Hepatocyte (in vitro differentiated cells): ENCODE data around the gene TIAM1. TPM values are rescaled to one million over a fixed set of nuclear protein-coding genes. Genes with fewer than 3 reads are reported as not detected.

Experiments used
- DNase-seq: peaks from one replicate; pipeline ENCODE4 v3.0.0-alpha.2; 2016; ENCODE audit warnings: low spot score
- H2AFZ ChIP-seq: fragments of 200-600 bp; sonication (generic); 2 replicates; pipeline ENCODE4 v1.6.0; 2016; ENCODE audit warnings: antibody characterized with exemption, mild to moderate bottlenecking
- H3K27ac ChIP-seq: fragments of 200-600 bp; sonication (generic); 2 replicates; pipeline ENCODE4 v1.5.1; 2016; ENCODE audit warnings: mild to moderate bottlenecking
- H3K27me3 ChIP-seq: fragments of 200-600 bp; sonication (generic); 2 replicates; pipeline ENCODE4 v1.6.1; 2016
- H3K36me3 ChIP-seq: fragments of 200-600 bp; sonication (generic); replicated peaks from 2 replicates; pipeline ENCODE4 v1.5.1; 2016; ENCODE audit warnings: low read depth; ENCODE audit not compliant: insufficient read depth
- H3K4me1 ChIP-seq: fragments of 200-600 bp; sonication (generic); 2 replicates; pipeline ENCODE4 v1.5.1; 2016; ENCODE audit warnings: mild to moderate bottlenecking, moderate library complexity; ENCODE audit not compliant: insufficient read depth
- H3K4me2 ChIP-seq: fragments of 200-600 bp; sonication (generic); 2 replicates; pipeline ENCODE4 v1.6.0; 2016
- H3K4me3 ChIP-seq: fragments of 200-600 bp; sonication (generic); 2 replicates; pipeline ENCODE4 v1.5.1; 2016; ENCODE audit warnings: mild to moderate bottlenecking
- H3K79me2 ChIP-seq: fragments of 200-600 bp; sonication (generic); 2 replicates; pipeline ENCODE4 v1.6.0; 2017; ENCODE audit warnings: mild to moderate bottlenecking
- H3K9me2 ChIP-seq: fragments of 200-600 bp; sonication (generic); replicated peaks from 2 replicates; pipeline ENCODE4 v1.6.0; 2017; ENCODE audit warnings: mild to moderate bottlenecking; ENCODE audit not compliant: insufficient read depth
- H3K9me3 ChIP-seq: fragments of 200-600 bp; sonication (generic); 2 replicates; pipeline ENCODE4 v1.5.1; 2016; ENCODE audit warnings: low read depth, mild to moderate bottlenecking
- H4K20me1 ChIP-seq: fragments of 200-600 bp; sonication (generic); 2 replicates; pipeline ENCODE4 v1.6.0; 2016; ENCODE audit warnings: mild to moderate bottlenecking; ENCODE audit not compliant: insufficient read depth, poor library complexity, severe bottlenecking
- EZH2 ChIP-seq: fragments of 200-600 bp; sonication (generic); IDR thresholded peaks from 2 replicates; pipeline ENCODE4 v1.6.1; 2016; ENCODE audit warnings: antibody characterized with exemption, mild to moderate bottlenecking, borderline replicate concordance
- EZH2phosphoT487 ChIP-seq: fragments of 200-600 bp; sonication (generic); IDR thresholded peaks from one replicate; pipeline ENCODE4 v1.6.1; 2018; ENCODE audit warnings: antibody characterized with exemption, mild to moderate bottlenecking, low read depth, moderate library complexity; ENCODE audit not compliant: unreplicated experiment, severe bottlenecking
- WGBS: methylation state at CpG from one replicate; pipeline ENCODE4 v1.1.6; 2016; ENCODE audit warnings: low lambda C conversion rate; ENCODE audit errors: missing lambda C conversion rate; 5-methylcytosine and 5-hydroxymethylcytosine counted together
- polyA plus RNA-seq: library from polyadenylated mRNA; unstranded; fragments of >200 nt; fragmentation: Nextera tagmentation; extraction: Ambion mirVana; gene quantifications from 2 replicates; pipeline ENCODE4 v1.2.1, GENCODE V29; 2016
- total RNA-seq: library from RNA; depleted of rRNA; stranded (reverse); fragments of >200 nt; gene quantifications from 2 replicates; pipeline ENCODE4 v1.2.3, GENCODE V29; 2014
- TF ChIP-seq, protein P1 (sequence below): fragments of 200-600 bp; sonication (generic); IDR thresholded peaks from 2 replicates; pipeline ENCODE4 v1.5.1; 2016; ENCODE audit warnings: antibody characterized with exemption, mild to moderate bottlenecking; ENCODE audit not compliant: poor library complexity

TIAM1 gene
- total and polyA plus RNA-seq, 2 experiments from 2014 or later, result 8.8 TPM

DNA sequence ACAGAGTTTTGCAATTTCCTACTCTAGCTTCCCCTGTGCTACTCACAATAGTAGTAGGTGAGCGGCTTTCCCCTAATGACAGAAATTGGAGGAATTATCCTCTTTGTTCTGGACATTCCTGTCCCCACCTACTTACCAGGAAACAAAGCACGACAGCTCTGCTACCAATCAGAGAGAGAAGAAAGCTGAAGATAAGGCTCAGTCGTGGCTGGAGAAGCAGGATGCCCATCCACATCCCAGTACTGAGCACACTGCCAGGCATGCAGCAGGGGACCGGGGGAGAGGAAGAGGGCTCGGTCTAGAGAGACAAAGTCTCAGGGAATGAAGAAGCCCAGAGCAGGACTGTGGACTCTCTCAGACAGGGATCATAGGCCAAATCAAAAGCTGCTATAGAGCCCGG, 171.7 kb downstream of the TIAM1 start:
- Histone ChIP-seq H4K20me1 (no peaks in the 10 kb centered on the region), H3K4me2 (no peak overlapping the region), H2AFZ (no peak overlapping the region), H3K27me3 (no peaks in the 10 kb centered on the region), H3K36me3 (no peaks in the 10 kb centered on the region), H3K4me3 (no peak overlapping the region), H3K9me2 (no peaks in the 10 kb centered on the region), H3K79me2 (no peaks in the 10 kb centered on the region), H3K4me1 (peaks cover 5% of the 10 kb centered on the region), H3K9me3 (no peaks in the 10 kb centered on the region), H3K27ac (no peak overlapping the region)
- DNase-seq, result no peak
- WGBS, result 63% methylated on average over 6 of the region's 6 CpGs
- TF ChIP-seq, protein P1, sequence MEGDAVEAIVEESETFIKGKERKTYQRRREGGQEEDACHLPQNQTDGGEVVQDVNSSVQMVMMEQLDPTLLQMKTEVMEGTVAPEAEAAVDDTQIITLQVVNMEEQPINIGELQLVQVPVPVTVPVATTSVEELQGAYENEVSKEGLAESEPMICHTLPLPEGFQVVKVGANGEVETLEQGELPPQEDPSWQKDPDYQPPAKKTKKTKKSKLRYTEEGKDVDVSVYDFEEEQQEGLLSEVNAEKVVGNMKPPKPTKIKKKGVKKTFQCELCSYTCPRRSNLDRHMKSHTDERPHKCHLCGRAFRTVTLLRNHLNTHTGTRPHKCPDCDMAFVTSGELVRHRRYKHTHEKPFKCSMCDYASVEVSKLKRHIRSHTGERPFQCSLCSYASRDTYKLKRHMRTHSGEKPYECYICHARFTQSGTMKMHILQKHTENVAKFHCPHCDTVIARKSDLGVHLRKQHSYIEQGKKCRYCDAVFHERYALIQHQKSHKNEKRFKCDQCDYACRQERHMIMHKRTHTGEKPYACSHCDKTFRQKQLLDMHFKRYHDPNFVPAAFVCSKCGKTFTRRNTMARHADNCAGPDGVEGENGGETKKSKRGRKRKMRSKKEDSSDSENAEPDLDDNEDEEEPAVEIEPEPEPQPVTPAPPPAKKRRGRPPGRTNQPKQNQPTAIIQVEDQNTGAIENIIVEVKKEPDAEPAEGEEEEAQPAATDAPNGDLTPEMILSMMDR, result no peak
- TF ChIP-seq EZH2, result no peak
- no peak for TF ChIP-seq EZH2phosphoT487

DNA sequence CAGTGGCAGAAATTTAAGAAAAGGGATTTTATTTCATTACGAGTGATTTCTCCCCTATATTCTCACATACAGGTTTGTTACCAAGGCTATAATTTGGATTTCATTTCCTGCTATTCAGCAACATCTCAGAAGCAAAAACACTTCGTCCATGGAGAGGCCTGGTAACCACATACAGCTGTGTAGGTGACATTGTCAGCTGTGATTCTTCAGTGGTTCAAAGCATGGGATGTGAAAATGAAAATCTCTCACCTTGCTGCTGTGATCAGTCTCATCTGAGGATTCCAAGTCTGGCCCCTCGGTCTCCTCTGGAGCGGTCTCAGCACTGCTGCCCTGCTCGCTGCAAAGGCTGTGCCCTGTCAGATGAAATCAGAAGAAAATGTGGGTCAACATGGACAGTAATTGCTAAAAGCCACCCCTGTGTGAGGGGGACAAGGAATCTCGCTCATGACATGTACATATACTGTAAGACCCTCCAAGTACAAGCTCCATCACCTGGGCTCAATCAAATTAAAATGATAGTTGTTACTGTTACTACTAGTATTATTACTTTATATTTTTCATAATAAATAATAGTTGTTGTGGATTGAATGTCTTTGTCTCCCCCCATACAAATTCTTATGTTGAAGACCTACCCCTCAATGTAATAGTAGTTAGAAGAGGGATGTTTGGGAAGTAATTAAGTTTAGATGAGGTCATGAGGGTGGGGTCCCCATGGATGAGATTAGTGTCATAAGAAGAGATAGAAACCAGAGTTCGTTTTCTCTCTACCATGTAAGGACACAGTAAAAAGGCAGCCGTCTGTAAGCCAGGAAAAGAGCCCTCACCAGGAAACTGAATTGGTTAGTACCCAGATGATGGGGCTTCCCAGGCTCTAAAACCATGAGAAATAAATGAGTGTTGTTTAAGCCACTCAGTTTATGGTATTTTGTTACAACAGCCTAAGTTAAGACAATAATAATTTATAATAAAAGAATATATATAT, 179.1 kb downstream of the TIAM1 start:
- no peak overlapping the region for H2AFZ ChIP-seq
- H3K9me3 ChIP-seq, result no peaks in the 10 kb centered on the region
- H3K9me2 ChIP-seq, result no peaks in the 10 kb centered on the region
- H3K27me3 ChIP-seq, result no peaks in the 10 kb centered on the region
- no peak overlapping the region for H3K27ac ChIP-seq
- H3K79me2 ChIP-seq, result no peaks in the 10 kb centered on the region
- 92% methylated on average over 8 of the region's 8 CpGs for WGBS
- H3K4me2 ChIP-seq, result no peak overlapping the region
- H3K36me3 ChIP-seq, result no peaks in the 10 kb centered on the region
- no peak for TF ChIP-seq EZH2
- TF ChIP-seq, protein P1, result no peak
- no peak for DNase-seq
- no peaks in the 10 kb centered on the region for H4K20me1 ChIP-seq
- H3K4me3 ChIP-seq, result no peak overlapping the region
- no peaks in the 10 kb centered on the region for H3K4me1 ChIP-seq

DNA sequence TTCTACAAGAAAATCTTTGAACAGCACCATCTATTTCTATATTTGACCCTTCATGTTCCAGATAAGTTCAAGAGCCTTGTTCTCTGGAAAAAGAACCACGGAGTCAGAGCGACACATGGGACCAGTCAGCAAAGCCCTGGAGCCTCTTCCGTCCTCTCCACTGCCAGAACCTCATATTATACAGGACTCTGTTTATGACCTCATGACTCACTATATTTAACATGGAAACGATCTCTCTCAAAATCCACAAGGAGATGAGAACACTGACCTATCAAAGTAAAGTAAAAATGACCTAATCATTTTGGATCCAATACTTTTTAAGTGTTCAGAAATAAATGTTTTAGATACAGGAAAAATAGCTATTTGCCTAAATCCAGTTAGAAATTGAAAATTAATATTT, 181.2 kb downstream of the TIAM1 start:
- no peak for DNase-seq
- H3K4me3 ChIP-seq, result no peak overlapping the region
- TF ChIP-seq EZH2phosphoT487 (no peak), EZH2 (no peak)
- TF ChIP-seq, protein P1, result no peak
- 55% methylated on average over 4 of the region's 4 CpGs for WGBS
- no peaks in the 10 kb centered on the region for H3K27me3 ChIP-seq
- no peak overlapping the region for H3K4me2 ChIP-seq
- H2AFZ ChIP-seq, result no peak overlapping the region
- H4K20me1 ChIP-seq, result no peaks in the 10 kb centered on the region
- H3K4me1 ChIP-seq, result no peaks in the 10 kb centered on the region
- H3K36me3 ChIP-seq, result no peaks in the 10 kb centered on the region
- H3K9me3 ChIP-seq, result no peaks in the 10 kb centered on the region
- H3K9me2 ChIP-seq, result no peaks in the 10 kb centered on the region
- no peak overlapping the region for H3K27ac ChIP-seq
- no peaks in the 10 kb centered on the region for H3K79me2 ChIP-seq
